ACC112 (cell line): ENCODE data around the gene KSR1.
"Not testable (repeated sequence)": the region's sequence is repeated elsewhere in the genome, so short reads cannot be mapped to it uniquely, and the experiment has no call there.

ENCODE experiments used
- H2AFZ ChIP-seq: fragments of 200-600 bp; sonication (generic); one replicate; pipeline ENCODE4 v1.6.0; 2017; ENCODE audit warnings: antibody characterized with exemption, low read length; ENCODE audit not compliant: unreplicated experiment
- H3K27ac ChIP-seq: fragments of 200-600 bp; sonication (generic); 2 replicates; pipeline ENCODE4 v1.5.1; 2014; ENCODE audit warnings: low read depth, mild to moderate bottlenecking, antibody characterized with exemption, low read length, moderate library complexity
- H3K27me3 ChIP-seq: fragments of 200-600 bp; sonication (generic); 2 replicates; pipeline ENCODE4 v1.6.1; 2014; ENCODE audit warnings: mild to moderate bottlenecking, antibody characterized with exemption, low read length, moderate library complexity, mixed read lengths; ENCODE audit not compliant: insufficient read depth
- H3K36me3 ChIP-seq: fragments of 200-600 bp; sonication (generic); 2 replicates; pipeline ENCODE4 v1.6.1; 2016; ENCODE audit warnings: mild to moderate bottlenecking, antibody characterized with exemption, low read length, moderate library complexity, mixed read lengths; ENCODE audit not compliant: insufficient read depth
- H3K4me1 ChIP-seq: fragments of 200-600 bp; sonication (generic); one replicate; pipeline ENCODE4 v1.6.1; 2016; ENCODE audit warnings: low read length, mixed read lengths; ENCODE audit not compliant: insufficient read depth, unreplicated experiment, control insufficient read depth
- H3K4me3 ChIP-seq: fragments of 200-600 bp; sonication (generic); 2 replicates; pipeline ENCODE4 v1.5.1; 2014; ENCODE audit warnings: mild to moderate bottlenecking, low read depth, low read length
- H3K79me2 ChIP-seq: fragments of 200-600 bp; sonication (generic); one replicate; pipeline ENCODE4 v1.6.0; 2016; ENCODE audit warnings: low read length; ENCODE audit not compliant: control insufficient read depth, unreplicated experiment, insufficient read depth

The KSR1 gene

DNA sequence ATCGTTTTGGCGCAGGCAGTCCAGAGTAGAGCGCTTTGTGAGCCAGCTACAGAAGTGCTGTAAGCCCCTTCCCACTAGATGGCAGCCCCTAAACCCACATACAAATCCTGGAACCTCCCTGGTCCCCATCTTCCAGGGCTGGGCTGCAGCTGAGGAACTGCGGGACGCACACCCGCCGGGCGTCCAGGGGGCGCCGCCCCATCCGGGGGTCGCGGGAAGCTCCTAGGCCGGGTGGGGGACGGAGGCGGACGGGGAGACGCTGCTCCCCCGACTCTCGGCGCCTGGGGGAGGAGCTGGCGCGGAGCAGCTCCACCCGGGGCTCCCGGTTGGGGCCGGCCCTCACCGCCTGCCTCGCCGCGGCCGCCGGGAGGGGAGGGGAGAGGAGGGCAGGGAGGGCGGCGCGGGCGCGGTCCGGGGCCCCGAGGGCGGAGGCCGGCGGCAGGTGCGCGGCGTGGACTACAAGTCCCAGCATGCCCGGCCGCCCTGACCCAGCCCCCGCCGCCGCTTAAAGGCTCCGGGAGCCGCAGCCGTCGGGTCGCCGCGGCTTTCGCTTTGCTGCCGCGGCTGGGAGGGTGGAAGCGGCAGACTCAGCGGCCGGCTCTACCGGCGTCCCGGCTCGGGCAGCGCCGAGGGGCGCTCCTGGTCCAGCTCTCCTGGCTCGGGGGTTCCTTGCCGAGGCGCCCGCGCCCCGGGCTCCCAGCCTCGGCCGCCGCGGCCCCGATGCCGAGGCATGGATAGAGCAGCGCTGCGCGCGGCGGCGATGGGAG is at the start of gene KSR1:
Gene KSR1 (plus strand): TSS at position 535 of the 767 bp plus-strand sequence. CDS start 196 bp downstream, at position 731.
- Histone ChIP-seq H3K27me3 (no peaks in the 10 kb centered on the region), H3K4me1 (peaks cover 12% of the 10 kb centered on the region), H3K27ac (no peak within 1 kb of the TSS), H2AFZ (peak within 1 kb of the TSS; percentile 94), H3K36me3 (no peaks in the 10 kb centered on the region), H3K4me3 (peak within 1 kb of the TSS; percentile 92), H3K79me2 (peaks cover 30% of the 10 kb centered on the region)

GRCh38 chr17:27407916-27408864 is 48.1 kb upstream of the KSR1 start:
- H3K4me3 ChIP-seq, result peak overlapping the region; percentile 45
- peak overlapping the region; percentile 68 for H3K27ac ChIP-seq
- H3K36me3 ChIP-seq, result no peaks in the 10 kb centered on the region
- peaks cover 21% of the 10 kb centered on the region for H3K4me1 ChIP-seq
- no peaks in the 10 kb centered on the region for H3K27me3 ChIP-seq
- H2AFZ ChIP-seq, result no peak overlapping the region
- no peaks in the 10 kb centered on the region for H3K79me2 ChIP-seq

GRCh38 chr17:27408891-27409290 is 47.4 kb upstream of the KSR1 start:
- Histone ChIP-seq H3K4me3 (peak overlapping the region; percentile 45), H3K4me1 (peaks cover 21% of the 10 kb centered on the region), H3K27me3 (no peaks in the 10 kb centered on the region), H3K27ac (peak overlapping the region; percentile 68), H3K79me2 (no peaks in the 10 kb centered on the region), H2AFZ (peak overlapping the region; percentile 5), H3K36me3 (no peaks in the 10 kb centered on the region)

GRCh38 chr17:27412158-27412557 is 44.1 kb upstream of the KSR1 start:
- peaks cover 26% of the 10 kb centered on the region for H3K4me1 ChIP-seq
- H3K36me3 ChIP-seq, H2AFZ ChIP-seq, H3K79me2 ChIP-seq, H3K4me3 ChIP-seq, H3K27ac ChIP-seq, H3K27me3 ChIP-seq: not testable (repeated sequence)

DNA sequence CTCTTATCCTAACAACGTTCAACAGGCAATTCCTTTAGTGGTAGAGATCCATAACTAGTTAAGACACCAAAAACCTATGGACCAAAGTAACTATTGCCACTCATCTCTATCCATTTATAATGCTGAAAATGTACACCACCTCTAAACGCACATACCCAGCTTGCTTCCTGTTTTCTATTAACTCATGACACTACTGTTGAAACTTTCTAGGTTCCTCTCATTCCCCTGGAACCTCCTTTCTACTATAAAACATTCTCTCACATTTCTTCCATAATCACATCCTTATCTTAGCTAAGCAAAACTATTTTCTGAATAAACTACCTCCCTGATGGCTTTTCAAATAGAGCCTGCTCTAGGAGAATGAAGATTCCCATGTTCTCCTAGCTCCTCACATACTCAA is 42.9 kb upstream of the KSR1 start:
- Histone ChIP-seq H3K27me3 (no peaks in the 10 kb centered on the region), H3K27ac (no peak overlapping the region), H3K4me1 (peaks cover 17% of the 10 kb centered on the region), H2AFZ (no peak overlapping the region), H3K4me3 (no peak overlapping the region), H3K36me3 (no peaks in the 10 kb centered on the region), H3K79me2 (no peaks in the 10 kb centered on the region)

DNA sequence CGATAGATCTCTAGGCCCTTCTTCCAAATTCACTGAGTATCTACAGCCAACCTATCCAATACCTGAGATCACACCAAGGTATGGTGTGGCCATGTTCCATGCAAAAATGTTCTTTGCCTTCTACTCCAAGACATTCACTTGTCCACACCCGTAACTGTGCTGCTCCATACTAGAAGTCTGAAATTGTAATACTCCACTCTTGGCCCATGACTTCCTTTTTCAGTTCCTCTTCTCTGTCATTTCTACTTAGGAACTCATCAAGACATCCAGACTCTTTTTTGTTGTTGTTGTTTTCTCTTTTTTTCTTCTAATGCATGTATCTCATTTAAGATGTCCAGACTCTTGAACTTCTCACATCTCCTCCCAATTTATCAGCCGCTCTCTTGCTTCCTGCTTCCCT is 42.5 kb upstream of the KSR1 start:
- Histone ChIP-seq H3K27me3 (no peaks in the 10 kb centered on the region), H3K27ac (no peak overlapping the region), H3K4me3 (no peak overlapping the region), H3K79me2 (no peaks in the 10 kb centered on the region), H3K36me3 (no peaks in the 10 kb centered on the region), H3K4me1 (peaks cover 12% of the 10 kb centered on the region), H2AFZ (no peak overlapping the region)

DNA sequence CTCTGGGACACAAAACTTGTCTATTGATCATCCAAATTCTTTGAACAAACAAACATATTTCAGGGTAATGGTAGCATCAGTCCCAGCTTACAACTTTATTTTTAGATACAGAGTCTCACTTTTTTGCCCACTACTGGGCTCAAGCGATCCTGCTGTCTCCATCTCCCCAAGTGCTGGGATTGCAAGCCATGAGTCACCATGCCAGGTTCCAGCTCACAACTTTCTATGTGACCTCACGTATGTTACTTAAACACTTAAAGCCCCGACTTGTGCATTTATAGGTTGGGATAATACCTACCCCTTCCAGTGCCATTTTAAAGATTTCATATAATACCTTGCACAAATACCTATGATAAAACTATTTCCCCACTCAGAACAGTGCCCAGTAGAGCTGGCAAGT is 42.0 kb upstream of the KSR1 start:
- H3K4me1 ChIP-seq, result peaks cover 8% of the 10 kb centered on the region
- H3K4me3 ChIP-seq, result no peak overlapping the region
- H3K27ac ChIP-seq, result no peak overlapping the region
- no peaks in the 10 kb centered on the region for H3K36me3 ChIP-seq
- no peaks in the 10 kb centered on the region for H3K79me2 ChIP-seq
- no peaks in the 10 kb centered on the region for H3K27me3 ChIP-seq
- no peak overlapping the region for H2AFZ ChIP-seq

GRCh38 chr17:27414694-27415093 is 41.6 kb upstream of the KSR1 start:
- Histone ChIP-seq H3K4me3 (no peak overlapping the region), H2AFZ (no peak overlapping the region), H3K4me1 (peaks cover 5% of the 10 kb centered on the region), H3K27ac (no peak overlapping the region), H3K27me3 (no peaks in the 10 kb centered on the region), H3K36me3 (no peaks in the 10 kb centered on the region), H3K79me2 (no peaks in the 10 kb centered on the region)

- Histone ChIP-seq H3K79me2 (no peaks in the 10 kb centered on the region), H3K4me1 (peaks cover 5% of the 10 kb centered on the region), H3K27me3 (no peaks in the 10 kb centered on the region), H2AFZ (no peak overlapping the region), H3K27ac (no peak overlapping the region), H3K36me3 (no peaks in the 10 kb centered on the region), H3K4me3 (no peak overlapping the region)
These were observed 41.0 kb upstream of the KSR1 start for GRCh38 chr17:27415120-27415795.

GRCh38 chr17:27417596-27418365 is 38.5 kb upstream of the KSR1 start:
- Histone ChIP-seq H3K27me3 (no peaks in the 10 kb centered on the region), H3K27ac (no peak overlapping the region), H3K4me3 (no peak overlapping the region), H3K36me3 (no peaks in the 10 kb centered on the region), H3K79me2 (no peaks in the 10 kb centered on the region), H2AFZ (no peak overlapping the region), H3K4me1 (peaks cover 5% of the 10 kb centered on the region)
